Duodenal mucosa (tissue), 2 donors: ENCODE data around the gene APEH.

Experiments
- H3K27ac ChIP-seq: one replicate; pipeline ENCODE4 v1.7.0; 2013; ENCODE audit warnings: low read depth, low read length
- H3K27me3 ChIP-seq, 2 donors: one replicate each; pipeline ENCODE4 v1.7.0; 2013; ENCODE audit warnings: low read length in 2 of 2, control low read depth in 1 of 2; ENCODE audit not compliant: insufficient read depth in 2 of 2, control insufficient read depth in 1 of 2
- H3K36me3 ChIP-seq, 2 donors: one replicate each; pipeline ENCODE4 v1.7.0; 2013; ENCODE audit warnings: low read length in 2 of 2, control low read depth in 1 of 2; ENCODE audit not compliant: insufficient read depth in 2 of 2, control insufficient read depth in 1 of 2
- H3K4me1 ChIP-seq, 2 donors: one replicate each; pipeline ENCODE4 v1.7.0; 2013; ENCODE audit warnings: low read length in 2 of 2, control low read depth in 1 of 2; ENCODE audit not compliant: insufficient read depth in 2 of 2, control insufficient read depth in 1 of 2
- H3K4me3 ChIP-seq, 2 donors: one replicate each; pipeline ENCODE4 v1.7.0; 2013; ENCODE audit warnings: low read length in 2 of 2, low read depth in 1 of 2
- H3K9ac ChIP-seq, 2 donors: one replicate each; pipeline ENCODE4 v1.7.0; 2013; ENCODE audit warnings: low read length in 2 of 2, low read depth in 1 of 2
- H3K9me3 ChIP-seq, 2 donors: one replicate each; pipeline ENCODE4 v1.7.0; 2013; ENCODE audit warnings: low read length in 2 of 2, control low read depth in 1 of 2; ENCODE audit not compliant: control insufficient read depth in 1 of 2

The APEH gene

DNA sequence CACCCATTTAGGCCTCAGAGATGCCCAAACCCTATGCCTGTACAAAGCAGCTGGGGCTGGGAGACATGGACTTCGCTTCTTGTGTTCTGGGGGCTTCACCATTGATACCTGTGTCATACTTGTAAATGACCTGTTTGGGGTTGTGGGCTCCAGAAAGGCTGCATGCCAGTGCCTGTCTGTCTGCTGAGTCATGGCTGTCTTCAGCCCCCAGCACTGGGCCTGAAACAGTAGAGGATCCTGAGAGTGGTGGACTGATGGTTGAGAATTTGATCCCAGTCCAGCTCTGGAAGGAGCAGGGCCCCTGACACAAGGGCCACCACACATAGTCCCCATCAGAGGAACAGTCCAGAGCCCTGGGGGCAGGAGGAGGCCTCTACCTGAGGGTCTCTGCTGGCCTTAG is 24.6 kb upstream of the APEH start:
- Histone ChIP-seq H3K4me1 (no peaks in the 10 kb centered on the region), H3K4me3 (no peak overlapping the region), H3K9ac (no peak overlapping the region), H3K27ac (no peak overlapping the region), H3K36me3 (no peaks in the 10 kb centered on the region), H3K27me3 (no peaks in the 10 kb centered on the region), H3K9me3 (no peaks in the 10 kb centered on the region)

DNA sequence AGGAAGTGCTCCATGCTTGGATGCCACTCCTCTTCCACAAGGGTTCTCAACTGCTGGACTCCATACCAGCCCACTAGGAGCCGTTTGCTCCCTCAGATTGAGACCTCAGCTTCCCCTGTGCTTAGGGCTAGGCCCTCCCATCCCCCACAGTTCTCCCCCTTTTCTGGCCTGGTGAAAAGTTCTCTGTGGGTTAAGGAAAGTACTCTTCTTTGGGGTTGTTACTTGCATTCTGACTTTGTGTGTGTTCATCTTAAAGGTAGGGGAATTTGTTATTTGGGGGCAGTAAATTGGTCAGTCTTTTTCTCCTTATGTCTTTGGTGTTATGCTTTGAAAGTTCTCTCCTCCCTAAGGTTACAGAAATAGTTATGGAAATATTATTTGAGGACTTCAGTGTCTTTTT is 24.0 kb upstream of the APEH start:
- no peak overlapping the region for H3K27ac ChIP-seq
- no peak overlapping the region for H3K9ac ChIP-seq
- H3K9me3 ChIP-seq = no peaks in the 10 kb centered on the region
- no peaks in the 10 kb centered on the region for H3K36me3 ChIP-seq
- no peak overlapping the region for H3K4me3 ChIP-seq
- H3K27me3 ChIP-seq = no peaks in the 10 kb centered on the region
- H3K4me1 ChIP-seq = peaks cover 0 to under 1% of the 10 kb centered on the region in 2 donors

DNA sequence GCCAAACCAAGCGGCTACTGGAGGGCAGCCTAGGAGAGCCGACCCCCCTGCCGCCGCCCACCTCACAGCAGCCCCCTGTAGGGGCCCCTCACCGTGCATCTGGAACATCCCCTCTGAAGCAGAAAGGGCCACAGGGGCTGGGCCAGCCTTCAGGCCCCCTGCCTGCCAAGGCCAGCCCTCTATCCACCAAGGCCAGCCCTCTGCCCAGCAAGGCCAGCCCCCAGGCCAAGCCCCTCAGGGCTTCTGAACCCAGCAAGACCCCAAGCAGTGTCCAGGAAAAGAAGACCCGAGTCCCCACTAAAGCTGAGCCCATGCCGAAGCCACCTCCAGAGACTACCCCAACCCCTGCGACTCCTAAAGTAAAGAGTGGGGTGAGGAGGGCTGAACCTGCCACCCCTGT is 23.5 kb upstream of the APEH start:
- H3K4me3 ChIP-seq = no peak overlapping the region
- H3K9ac ChIP-seq = no peak overlapping the region
- no peaks in the 10 kb centered on the region for H3K36me3 ChIP-seq
- H3K4me1 ChIP-seq = peaks cover 0 to 4% of the 10 kb centered on the region in 2 donors
- no peaks in the 10 kb centered on the region for H3K27me3 ChIP-seq
- no peak overlapping the region for H3K27ac ChIP-seq
- no peaks in the 10 kb centered on the region for H3K9me3 ChIP-seq

- Histone ChIP-seq H3K36me3 (no peaks in the 10 kb centered on the region), H3K4me3 (no peak overlapping the region), H3K9ac (no peak overlapping the region), H3K4me1 (peaks cover 0 to 4% of the 10 kb centered on the region in 2 donors), H3K27ac (no peak overlapping the region), H3K27me3 (no peaks in the 10 kb centered on the region), H3K9me3 (no peaks in the 10 kb centered on the region)
Observed at GRCh38 chr3:49652218-49652902, 21.8 kb upstream of the APEH start.

DNA sequence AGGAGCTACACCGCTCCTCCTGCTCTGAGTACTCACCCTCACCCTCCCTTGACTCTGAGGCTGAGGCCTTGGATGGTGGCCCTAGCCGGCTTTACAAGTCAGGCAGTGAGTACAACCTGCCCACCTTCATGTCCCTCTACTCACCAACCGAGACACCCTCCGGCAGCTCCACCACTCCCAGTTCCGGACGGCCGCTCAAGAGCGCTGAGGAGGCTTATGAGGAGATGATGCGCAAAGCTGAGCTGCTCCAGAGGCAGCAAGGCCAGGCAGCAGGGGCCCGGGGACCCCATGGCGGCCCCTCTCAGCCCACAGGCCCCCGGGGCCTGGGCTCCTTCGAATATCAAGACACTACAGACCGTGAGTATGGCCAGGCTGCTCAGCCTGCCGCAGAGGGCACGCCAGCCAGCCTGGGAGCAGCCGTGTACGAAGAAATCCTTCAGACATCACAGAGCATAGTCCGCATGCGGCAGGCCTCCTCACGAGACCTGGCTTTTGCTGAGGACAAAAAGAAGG is 21.2 kb upstream of the APEH start:
- no peak overlapping the region for H3K4me3 ChIP-seq
- H3K36me3 ChIP-seq = no peaks in the 10 kb centered on the region
- H3K4me1 ChIP-seq = peaks cover 0 to 4% of the 10 kb centered on the region in 2 donors
- H3K27me3 ChIP-seq = no peaks in the 10 kb centered on the region
- no peak overlapping the region for H3K9ac ChIP-seq
- H3K27ac ChIP-seq = no peak overlapping the region
- H3K9me3 ChIP-seq = no peaks in the 10 kb centered on the region

DNA sequence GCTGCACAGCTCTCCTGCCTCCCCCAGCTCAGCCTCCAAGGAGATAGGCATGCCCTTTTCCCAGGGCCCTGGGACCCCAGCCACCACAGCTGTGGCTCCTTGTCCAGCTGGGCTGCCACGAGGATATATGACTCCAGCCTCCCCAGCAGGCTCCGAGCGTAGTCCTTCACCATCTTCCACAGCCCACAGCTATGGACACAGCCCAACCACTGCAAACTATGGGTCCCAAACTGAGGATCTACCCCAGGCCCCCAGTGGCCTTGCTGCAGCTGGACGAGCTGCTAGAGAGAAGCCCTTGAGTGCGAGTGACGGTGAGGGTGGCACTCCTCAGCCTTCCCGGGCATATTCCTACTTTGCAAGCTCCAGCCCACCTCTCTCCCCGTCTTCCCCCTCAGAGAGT is 20.5 kb upstream of the APEH start:
- no peak overlapping the region for H3K9ac ChIP-seq
- no peaks in the 10 kb centered on the region for H3K9me3 ChIP-seq
- H3K27me3 ChIP-seq = no peaks in the 10 kb centered on the region
- H3K4me3 ChIP-seq = no peak overlapping the region
- no peak overlapping the region for H3K27ac ChIP-seq
- peaks cover 0 to 4% of the 10 kb centered on the region in 2 donors for H3K4me1 ChIP-seq
- no peaks in the 10 kb centered on the region for H3K36me3 ChIP-seq

DNA sequence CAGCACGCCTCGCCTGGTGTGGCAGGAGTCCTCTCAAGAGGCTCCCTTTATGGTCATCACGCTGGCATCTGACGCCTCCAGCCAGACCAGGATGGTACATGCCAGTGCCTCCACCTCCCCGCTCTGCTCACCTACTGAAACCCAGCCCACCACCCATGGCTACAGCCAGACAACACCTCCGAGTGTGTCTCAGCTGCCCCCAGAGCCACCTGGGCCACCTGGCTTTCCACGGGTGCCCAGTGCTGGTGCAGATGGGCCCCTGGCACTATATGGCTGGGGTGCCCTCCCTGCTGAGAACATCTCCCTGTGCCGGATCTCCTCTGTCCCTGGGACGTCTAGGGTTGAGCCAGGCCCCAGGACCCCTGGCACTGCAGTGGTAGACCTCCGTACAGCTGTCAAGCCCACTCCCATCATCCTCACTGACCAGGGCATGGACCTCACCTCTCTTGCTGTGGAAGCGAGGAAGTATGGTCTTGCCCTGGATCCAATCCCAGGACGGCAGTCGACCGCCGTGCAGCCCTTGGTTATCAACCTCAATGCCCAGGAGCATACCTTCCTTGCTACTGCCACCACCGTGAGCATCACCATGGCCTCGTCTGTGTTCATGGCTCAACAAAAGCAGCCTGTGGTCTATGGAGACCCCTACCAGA is 19.9 kb upstream of the APEH start:
- Histone ChIP-seq H3K36me3 (no peaks in the 10 kb centered on the region), H3K27ac (no peak overlapping the region), H3K9me3 (no peaks in the 10 kb centered on the region), H3K4me3 (no peak overlapping the region), H3K9ac (no peak overlapping the region), H3K27me3 (no peaks in the 10 kb centered on the region), H3K4me1 (peaks cover 0 to 4% of the 10 kb centered on the region in 2 donors)

DNA sequence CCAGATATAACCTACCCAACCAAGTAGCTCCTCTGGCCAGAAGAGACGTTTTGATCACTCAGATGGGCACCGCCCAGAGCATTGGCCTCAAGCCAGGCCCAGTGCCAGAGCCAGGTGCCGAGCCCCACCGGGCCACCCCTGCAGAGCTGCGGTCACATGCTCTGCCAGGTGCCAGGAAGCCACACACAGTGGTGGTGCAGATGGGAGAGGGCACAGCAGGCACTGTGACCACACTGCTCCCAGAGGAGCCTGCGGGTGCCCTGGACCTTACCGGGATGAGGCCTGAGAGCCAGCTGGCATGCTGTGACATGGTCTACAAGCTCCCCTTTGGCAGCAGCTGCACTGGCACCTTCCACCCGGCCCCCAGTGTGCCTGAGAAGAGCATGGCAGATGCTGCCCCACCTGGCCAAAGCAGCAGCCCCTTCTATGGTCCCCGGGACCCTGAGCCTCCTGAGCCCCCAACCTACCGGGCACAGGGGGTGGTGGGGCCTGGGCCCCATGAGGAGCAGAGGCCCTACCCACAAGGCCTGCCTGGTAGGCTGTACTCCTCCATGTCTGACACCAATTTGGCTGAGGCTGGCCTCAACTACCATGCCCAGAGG is 19.1 kb upstream of the APEH start:
- Histone ChIP-seq H3K27ac (no peak overlapping the region), H3K4me3 (no peak overlapping the region), H3K9me3 (no peaks in the 10 kb centered on the region), H3K4me1 (peaks cover 0 to 4% of the 10 kb centered on the region in 2 donors), H3K36me3 (no peaks in the 10 kb centered on the region), H3K9ac (no peak overlapping the region), H3K27me3 (no peaks in the 10 kb centered on the region)

DNA sequence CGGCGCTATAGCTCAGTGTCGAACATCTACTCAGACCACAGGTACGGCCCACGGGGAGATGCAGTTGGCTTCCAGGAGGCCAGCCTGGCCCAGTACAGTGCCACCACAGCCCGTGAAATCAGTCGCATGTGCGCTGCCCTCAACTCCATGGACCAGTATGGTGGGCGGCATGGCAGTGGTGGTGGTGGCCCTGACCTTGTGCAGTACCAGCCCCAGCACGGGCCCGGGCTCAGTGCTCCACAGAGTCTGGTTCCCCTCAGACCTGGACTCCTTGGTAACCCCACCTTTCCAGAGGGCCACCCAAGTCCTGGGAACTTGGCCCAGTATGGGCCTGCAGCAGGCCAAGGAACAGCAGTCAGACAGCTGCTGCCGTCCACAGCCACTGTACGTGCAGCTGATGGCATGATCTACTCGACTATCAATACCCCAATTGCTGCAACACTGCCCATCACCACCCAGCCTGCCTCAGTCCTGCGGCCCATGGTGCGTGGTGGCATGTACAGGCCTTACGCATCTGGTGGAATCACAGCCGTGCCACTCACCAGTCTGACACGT is 18.3 kb upstream of the APEH start:
- no peak overlapping the region for H3K4me3 ChIP-seq
- H3K9ac ChIP-seq = no peak overlapping the region
- H3K36me3 ChIP-seq = no peaks in the 10 kb centered on the region
- no peaks in the 10 kb centered on the region for H3K27me3 ChIP-seq
- H3K4me1 ChIP-seq = peaks cover 0 to 4% of the 10 kb centered on the region in 2 donors
- H3K9me3 ChIP-seq = no peaks in the 10 kb centered on the region
- no peak overlapping the region for H3K27ac ChIP-seq

DNA sequence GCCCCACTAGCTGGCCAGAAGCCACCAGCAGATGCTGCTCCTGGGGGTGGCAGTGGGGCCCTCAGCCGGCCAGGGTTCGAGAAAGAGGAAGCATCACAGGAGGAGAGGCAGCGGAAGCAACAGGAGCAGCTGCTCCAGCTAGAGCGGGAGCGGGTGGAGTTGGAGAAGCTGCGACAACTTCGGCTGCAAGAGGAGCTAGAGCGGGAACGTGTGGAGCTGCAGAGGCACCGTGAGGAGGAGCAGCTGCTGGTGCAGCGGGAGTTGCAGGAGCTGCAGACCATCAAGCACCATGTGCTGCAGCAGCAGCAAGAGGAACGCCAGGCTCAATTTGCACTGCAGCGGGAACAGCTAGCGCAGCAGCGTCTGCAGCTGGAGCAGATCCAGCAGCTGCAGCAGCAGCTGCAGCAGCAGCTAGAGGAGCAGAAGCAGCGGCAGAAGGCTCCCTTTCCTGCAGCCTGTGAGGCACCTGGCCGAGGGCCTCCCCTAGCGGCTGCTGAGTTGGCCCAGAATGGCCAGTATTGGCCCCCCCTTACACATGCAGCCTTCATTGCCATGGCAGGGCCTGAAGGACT is 17.5 kb upstream of the APEH start:
- Histone ChIP-seq H3K27me3 (no peaks in the 10 kb centered on the region), H3K9me3 (no peaks in the 10 kb centered on the region), H3K36me3 (no peaks in the 10 kb centered on the region), H3K9ac (no peak overlapping the region), H3K27ac (no peak overlapping the region), H3K4me1 (peaks cover 0 to 4% of the 10 kb centered on the region in 2 donors), H3K4me3 (no peak overlapping the region)
